Transverse colon (tissue), 3 donors: ENCODE data around the gene PRRG2.

ENCODE experiments used
- POLR2A ChIP-seq: fragments of 450-650 bp; IDR thresholded peaks from one replicate; pipeline ENCODE4 v1.6.1; 2016; ENCODE audit warnings: antibody characterized with exemption, mild to moderate bottlenecking, moderate library complexity
- TF ChIP-seq, protein P1 (sequence below), 5 experiments: fragments of 200-600 bp in 3 of 5; fragments of 450-650 bp in 2 of 5; sonication (generic) in 3 of 5; IDR thresholded peaks; 1 replicate in 2 of 5; 2 replicates in 3 of 5; pipeline ENCODE4 v1.5.1; 2016 to 2017; ENCODE audit warnings: antibody characterized with exemption in 5 of 5, inconsistent platforms in 3 of 5, mild to moderate bottlenecking in 2 of 5, moderate library complexity in 1 of 5

DNA sequence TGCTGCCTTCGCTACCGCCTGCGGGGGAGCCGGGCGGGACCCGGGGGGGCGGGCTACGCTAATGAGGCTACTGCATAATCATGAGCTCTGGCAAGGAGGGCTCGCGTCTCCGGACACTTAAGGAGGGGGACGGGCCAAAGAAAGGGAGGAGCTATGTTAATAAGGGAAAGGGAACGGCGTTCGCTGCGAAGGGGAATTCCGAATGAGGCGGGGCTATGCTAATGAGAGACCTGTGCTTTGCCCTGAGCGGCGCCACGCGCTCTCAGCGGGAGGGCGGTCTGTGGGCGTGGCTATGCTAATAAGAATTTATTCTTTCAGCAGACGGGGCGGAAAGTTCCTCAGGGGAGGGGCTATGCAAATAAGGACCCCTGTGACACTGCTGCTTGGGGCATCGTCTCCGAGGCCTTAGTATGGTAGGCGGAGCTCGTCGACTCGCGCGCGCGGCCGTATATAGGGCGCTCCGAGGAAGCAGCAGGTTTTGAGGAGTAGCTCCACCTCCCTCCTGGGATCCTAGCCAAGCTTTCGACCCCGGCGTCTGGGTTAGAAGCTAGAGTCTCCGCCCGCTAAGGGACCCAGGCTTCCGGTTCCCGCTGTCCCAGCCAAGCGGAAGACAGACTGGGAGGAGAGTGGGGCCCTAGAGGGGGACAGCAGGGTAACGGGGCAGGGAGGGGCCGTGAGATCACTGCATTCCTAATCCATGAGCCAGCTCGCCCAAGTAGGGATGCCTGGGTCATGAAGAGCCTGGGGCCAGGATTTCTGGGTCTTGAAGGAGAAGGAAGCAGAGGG lies 59.2 kb downstream of the PRRG2 start, which contains the start of gene RRAS:
- TF ChIP-seq POLR2A, result peak; percentile 95
- TF ChIP-seq, protein P1, sequence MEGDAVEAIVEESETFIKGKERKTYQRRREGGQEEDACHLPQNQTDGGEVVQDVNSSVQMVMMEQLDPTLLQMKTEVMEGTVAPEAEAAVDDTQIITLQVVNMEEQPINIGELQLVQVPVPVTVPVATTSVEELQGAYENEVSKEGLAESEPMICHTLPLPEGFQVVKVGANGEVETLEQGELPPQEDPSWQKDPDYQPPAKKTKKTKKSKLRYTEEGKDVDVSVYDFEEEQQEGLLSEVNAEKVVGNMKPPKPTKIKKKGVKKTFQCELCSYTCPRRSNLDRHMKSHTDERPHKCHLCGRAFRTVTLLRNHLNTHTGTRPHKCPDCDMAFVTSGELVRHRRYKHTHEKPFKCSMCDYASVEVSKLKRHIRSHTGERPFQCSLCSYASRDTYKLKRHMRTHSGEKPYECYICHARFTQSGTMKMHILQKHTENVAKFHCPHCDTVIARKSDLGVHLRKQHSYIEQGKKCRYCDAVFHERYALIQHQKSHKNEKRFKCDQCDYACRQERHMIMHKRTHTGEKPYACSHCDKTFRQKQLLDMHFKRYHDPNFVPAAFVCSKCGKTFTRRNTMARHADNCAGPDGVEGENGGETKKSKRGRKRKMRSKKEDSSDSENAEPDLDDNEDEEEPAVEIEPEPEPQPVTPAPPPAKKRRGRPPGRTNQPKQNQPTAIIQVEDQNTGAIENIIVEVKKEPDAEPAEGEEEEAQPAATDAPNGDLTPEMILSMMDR (IDR thresholded peaks at IDR 0.05), result no peak
